HEK293 (cell line): Measurements from ENCODE around the gene PLAC8L1.

Source experiments
- CTCF ChIA-PET: fragments of 350-600 bp; formaldehyde crosslinking; extraction: SDS; loops from one replicate; lab custom pipeline; 2021; ENCODE audit warnings: antibody characterized with exemption; lab: Yijun Ruan, JAX
- POLR2A ChIA-PET: fragments of 300-600 bp; formaldehyde crosslinking; extraction: SDS; loops from one replicate; lab custom pipeline; 2020; ENCODE audit warnings: antibody characterized with exemption, inconsistent platforms; lab: Yijun Ruan, JAX
- H3K27ac ChIP-seq: fragments of 200-500 bp; sonication (Bioruptor generic); 2 replicates; pipeline ENCODE4 v1.5.1; 2014; ENCODE audit warnings: low read depth, low read length, control low read depth, inconsistent platforms; ENCODE audit errors: extremely low read depth
- H3K36me3 ChIP-seq, 2 experiments: fragments of 200-500 bp in 1 of 2; sonication (Bioruptor generic) in 1 of 2; 1 replicate in 1 of 2; 2 replicates in 1 of 2; pipeline ENCODE4 v1.5.1; 2014 to 2017; ENCODE audit warnings: inconsistent platforms in 2 of 2, low read length in 2 of 2; ENCODE audit not compliant: control insufficient read depth in 2 of 2, insufficient read depth in 1 of 2
- H3K4me1 ChIP-seq: fragments of 200-500 bp; sonication (Bioruptor generic); 2 replicates; pipeline ENCODE4 v1.5.1; 2014; ENCODE audit warnings: mild to moderate bottlenecking, low read length, inconsistent platforms; ENCODE audit not compliant: control insufficient read depth, insufficient read depth
- H3K4me3 ChIP-seq: 2 replicates; pipeline ENCODE4 v1.5.1; 2011; ENCODE audit warnings: low read depth, mild to moderate bottlenecking, control low read depth, low read length, moderate library complexity
- H3K9me3 ChIP-seq: fragments of 200-500 bp; sonication (Bioruptor generic); 2 replicates; pipeline ENCODE4 v1.5.1; 2014; ENCODE audit warnings: low read depth, low read length, inconsistent platforms; ENCODE audit not compliant: control insufficient read depth, insufficient read depth
- INSM2 ChIP-seq: fragments of 450-650 bp; formaldehyde crosslinking; IDR thresholded peaks from 2 replicates; pipeline ENCODE4 v1.5.1; 2016; ENCODE audit warnings: missing biosample characterization, missing genetic modification characterization
- KLF8 ChIP-seq: fragments of 450-650 bp; formaldehyde crosslinking; IDR thresholded peaks from 2 replicates; pipeline ENCODE4 v1.5.1; 2016; ENCODE audit warnings: missing biosample characterization, missing genetic modification characterization
- RBAK ChIP-seq: fragments of 450-650 bp; formaldehyde crosslinking; IDR thresholded peaks from 2 replicates; pipeline ENCODE4 v1.5.1; 2016; ENCODE audit warnings: missing biosample characterization, missing genetic modification characterization
- SP2 ChIP-seq: fragments of 450-650 bp; formaldehyde crosslinking; IDR thresholded peaks from 2 replicates; pipeline ENCODE4 v1.5.1; 2016; ENCODE audit warnings: missing biosample characterization, missing genetic modification characterization
- WT1 ChIP-seq: fragments of 450-650 bp; formaldehyde crosslinking; IDR thresholded peaks from 2 replicates; pipeline ENCODE4 v1.5.1; 2016; ENCODE audit warnings: missing biosample characterization, missing genetic modification characterization
- YY1 ChIP-seq: fragments of 450-650 bp; formaldehyde crosslinking; IDR thresholded peaks from 2 replicates; pipeline ENCODE4 v1.5.1; 2018; ENCODE audit warnings: missing biosample characterization, missing genetic modification characterization
- ZBTB17 ChIP-seq: fragments of 450-650 bp; formaldehyde crosslinking; IDR thresholded peaks from 2 replicates; pipeline ENCODE4 v1.5.1; 2016; ENCODE audit warnings: missing biosample characterization, missing genetic modification characterization
- ZIC2 ChIP-seq: fragments of 450-650 bp; formaldehyde crosslinking; IDR thresholded peaks from 2 replicates; pipeline ENCODE4 v1.5.1; 2016; ENCODE audit warnings: missing biosample characterization, missing genetic modification characterization
- ZNF133 ChIP-seq: fragments of 450-650 bp; formaldehyde crosslinking; IDR thresholded peaks from 2 replicates; pipeline ENCODE4 v1.5.1; 2016; ENCODE audit warnings: missing biosample characterization, missing genetic modification characterization
- ZNF140 ChIP-seq: fragments of 450-650 bp; formaldehyde crosslinking; IDR thresholded peaks from 2 replicates; pipeline ENCODE4 v1.5.1; 2016; ENCODE audit warnings: missing biosample characterization, missing genetic modification characterization
- ZNF184 ChIP-seq: fragments of 450-650 bp; IDR thresholded peaks from 2 replicates; pipeline ENCODE4 v1.5.1; 2018; ENCODE audit warnings: missing biosample characterization, mild to moderate bottlenecking, missing genetic modification characterization
- ZNF274 ChIP-seq, 2 experiments: fragments of 200-500 bp in 1 of 2; fragments of 450-650 bp in 1 of 2; sonication (Bioruptor generic) in 1 of 2; formaldehyde crosslinking in 1 of 2; IDR thresholded peaks; 2 replicates each; pipeline versions ENCODE4 v1.5.1 to v1.6.1; 2014 to 2016; ENCODE audit warnings: borderline replicate concordance in 1 of 2, inconsistent platforms in 1 of 2, low read length in 1 of 2, missing biosample characterization in 1 of 2, missing genetic modification characterization in 1 of 2
- ZNF302 ChIP-seq: fragments of 450-650 bp; formaldehyde crosslinking; IDR thresholded peaks from 2 replicates; pipeline ENCODE4 v1.5.1; 2016; ENCODE audit warnings: missing biosample characterization, missing genetic modification characterization, low read depth
- ZNF416 ChIP-seq: fragments of 450-650 bp; formaldehyde crosslinking; IDR thresholded peaks from 2 replicates; pipeline ENCODE4 v1.5.1; 2016; ENCODE audit warnings: missing biosample characterization, missing genetic modification characterization
- ZNF426 ChIP-seq: fragments of 450-650 bp; formaldehyde crosslinking; IDR thresholded peaks from 2 replicates; pipeline ENCODE4 v1.5.1; 2017; ENCODE audit warnings: missing biosample characterization, missing genetic modification characterization, mild to moderate bottlenecking, inconsistent platforms, moderate library complexity
- ZNF473 ChIP-seq: fragments of 450-650 bp; formaldehyde crosslinking; IDR thresholded peaks from 2 replicates; pipeline ENCODE4 v1.5.1; 2017; ENCODE audit warnings: missing biosample characterization, missing genetic modification characterization
- ZNF544 ChIP-seq: fragments of 450-650 bp; formaldehyde crosslinking; IDR thresholded peaks from 2 replicates; pipeline ENCODE4 v1.5.0; 2017; ENCODE audit warnings: missing biosample characterization, missing genetic modification characterization
- ZNF580 ChIP-seq: fragments of 450-650 bp; formaldehyde crosslinking; IDR thresholded peaks from 2 replicates; pipeline ENCODE4 v1.5.1; 2016; ENCODE audit warnings: missing biosample characterization, missing genetic modification characterization
- ZNF596 ChIP-seq: fragments of 450-650 bp; IDR thresholded peaks from 2 replicates; pipeline ENCODE4 v1.5.0; 2018; ENCODE audit warnings: missing biosample characterization, mild to moderate bottlenecking, missing genetic modification characterization, moderate library complexity
- ZNF610 ChIP-seq: fragments of 450-650 bp; formaldehyde crosslinking; IDR thresholded peaks from 2 replicates; pipeline ENCODE4 v1.5.1; 2016; ENCODE audit warnings: missing biosample characterization, missing genetic modification characterization, borderline replicate concordance
- ZNF645 ChIP-seq: fragments of 450-650 bp; formaldehyde crosslinking; IDR thresholded peaks from 2 replicates; pipeline ENCODE4; 2016; ENCODE audit warnings: missing biosample characterization, missing genetic modification characterization
- ZNF777 ChIP-seq: fragments of 450-650 bp; formaldehyde crosslinking; IDR thresholded peaks from 2 replicates; pipeline ENCODE4 v1.5.1; 2017; ENCODE audit warnings: missing biosample characterization, missing genetic modification characterization, borderline replicate concordance
- ZNF830 ChIP-seq: fragments of 450-650 bp; IDR thresholded peaks from 2 replicates; pipeline ENCODE4 v1.5.0; 2018; ENCODE audit warnings: missing biosample characterization, missing genetic modification characterization, low read depth, mild to moderate bottlenecking, moderate library complexity
- ZNF843 ChIP-seq: fragments of 450-650 bp; formaldehyde crosslinking; IDR thresholded peaks from 2 replicates; pipeline ENCODE4 v1.5.1; 2016; ENCODE audit warnings: missing biosample characterization, missing genetic modification characterization
- TF ChIP-seq, protein P1 (sequence below): fragments of 450-650 bp; formaldehyde crosslinking; IDR thresholded peaks from 2 replicates; pipeline ENCODE4 v1.5.1; 2016; ENCODE audit warnings: missing biosample characterization, missing genetic modification characterization
- TF ChIP-seq, protein P2 (sequence below): fragments of 450-650 bp; formaldehyde crosslinking; IDR thresholded peaks from 2 replicates; pipeline ENCODE4 v1.5.0; 2017; ENCODE audit warnings: missing biosample characterization, missing genetic modification characterization, borderline replicate concordance

PLAC8L1 gene

GRCh38 chr5:146069780-146070099, 35.6 kb downstream of the PLAC8L1 start (continued):
- no peak for TF ChIP-seq ZNF610
- TF ChIP-seq ZNF426 = no peak
- TF ChIP-seq, all 188 proteins: peak for 0

DNA sequence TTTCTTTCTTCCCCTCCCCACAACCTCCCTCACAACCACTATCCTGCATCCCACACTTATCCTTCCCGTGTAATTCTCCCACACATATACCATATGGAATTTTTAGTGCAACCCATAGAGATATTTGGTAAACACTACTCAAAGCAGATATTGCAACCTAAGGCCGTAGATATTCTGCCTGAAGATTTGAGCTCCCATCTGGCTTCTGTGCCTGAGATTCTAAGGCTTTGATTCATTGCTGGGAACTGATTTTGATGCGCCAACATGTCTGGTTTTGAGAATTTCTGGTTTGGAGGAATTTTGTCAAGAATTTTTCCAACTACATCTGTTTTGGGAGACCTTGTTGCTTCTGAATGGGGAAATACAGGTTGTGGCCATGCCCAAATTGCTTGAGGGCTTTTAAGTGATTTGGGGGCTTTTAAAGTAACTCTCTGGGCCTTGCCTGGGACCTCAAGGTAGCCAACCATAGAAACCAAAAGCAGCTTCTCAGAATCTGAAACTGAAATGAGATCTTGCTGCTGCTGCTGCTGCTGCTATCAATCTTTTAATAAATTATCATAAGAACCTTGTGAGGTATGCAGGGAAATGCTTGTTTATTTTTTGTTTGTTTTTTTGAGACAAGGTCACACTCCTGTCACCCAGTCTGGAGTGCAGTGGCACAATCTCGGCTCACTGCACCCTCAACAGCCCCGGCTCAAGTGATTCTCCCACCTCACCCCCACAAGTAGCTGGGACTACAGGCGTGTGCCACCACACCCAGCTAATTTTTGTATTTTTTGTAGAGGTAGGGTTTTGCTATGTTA, 36.2 kb downstream of the PLAC8L1 start:
- H3K36me3 ChIP-seq = no peaks in the 10 kb centered on the region
- ChIA-PET POLR2A (no interaction called here), CTCF (no interaction called here)
- H3K4me3 ChIP-seq = no peak overlapping the region
- TF ChIP-seq ZNF416 (tag by site-specific recombination) (no peak), ZNF596 (tag by site-specific recombination) (no peak), ZNF473 (tag by site-specific recombination) (no peak), ZNF274 (IDR thresholded peaks at IDR 0.05; ENCODE audit: low read length) (no peak), ZNF274 (tag by site-specific recombination; IDR thresholded peaks at IDR 0.05; ENCODE audit: borderline replicate concordance) (no peak), YY1 (no peak), ZNF133 (no peak), KLF8 (tag by site-specific recombination) (no peak)
- no peak overlapping the region for H3K27ac ChIP-seq
- no peaks in the 10 kb centered on the region for H3K9me3 ChIP-seq
- H3K4me1 ChIP-seq = no peaks in the 10 kb centered on the region

DNA sequence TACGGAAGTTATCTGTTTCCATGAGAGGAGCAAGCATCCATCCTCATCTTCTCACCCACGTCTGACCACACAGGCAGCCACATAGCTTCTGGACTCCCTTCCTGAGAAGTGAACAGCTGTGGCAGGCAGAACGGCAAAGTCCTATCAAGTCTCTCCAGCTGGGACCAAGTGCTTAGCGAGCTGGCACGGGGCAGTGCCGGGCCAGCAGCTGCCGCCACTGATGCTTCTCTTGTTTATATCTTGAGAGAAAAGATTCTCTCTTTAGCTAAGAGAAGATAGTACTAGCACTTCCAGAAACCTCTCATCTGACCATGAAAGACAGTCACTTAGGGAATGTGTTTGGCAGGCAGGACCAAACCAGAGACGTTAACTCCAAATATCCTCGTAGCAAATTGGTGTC, 37.2 kb downstream of the PLAC8L1 start:
- CTCF ChIA-PET = no interaction called here
- no peak overlapping the region for H3K27ac ChIP-seq

More for the DNA sequence above, 37.2 kb downstream of the PLAC8L1 start:
- POLR2A ChIA-PET = no interaction called here
- Histone ChIP-seq H3K4me1 (no peaks in the 10 kb centered on the region), H3K9me3 (no peaks in the 10 kb centered on the region), H3K36me3 (no peaks in the 10 kb centered on the region), H3K4me3 (no peak overlapping the region)
- TF ChIP-seq ZNF302 (tag by site-specific recombination) (no peak), ZNF645 (tag by site-specific recombination) (no peak), ZNF580 (tag by site-specific recombination) (no peak), ZNF140 (tag by site-specific recombination) (no peak), INSM2 (tag by site-specific recombination) (no peak), SP2 (tag by site-specific recombination) (no peak), ZNF843 (tag by site-specific recombination) (no peak), ZNF777 (tag by site-specific recombination) (no peak), WT1 (tag by site-specific recombination) (no peak), ZNF830 (no peak), ZNF544 (no peak), ZIC2 (tag by site-specific recombination) (no peak), RBAK (tag by site-specific recombination) (no peak), ZBTB17 (no peak), ZNF184 (no peak)
- TF ChIP-seq, protein P1, sequence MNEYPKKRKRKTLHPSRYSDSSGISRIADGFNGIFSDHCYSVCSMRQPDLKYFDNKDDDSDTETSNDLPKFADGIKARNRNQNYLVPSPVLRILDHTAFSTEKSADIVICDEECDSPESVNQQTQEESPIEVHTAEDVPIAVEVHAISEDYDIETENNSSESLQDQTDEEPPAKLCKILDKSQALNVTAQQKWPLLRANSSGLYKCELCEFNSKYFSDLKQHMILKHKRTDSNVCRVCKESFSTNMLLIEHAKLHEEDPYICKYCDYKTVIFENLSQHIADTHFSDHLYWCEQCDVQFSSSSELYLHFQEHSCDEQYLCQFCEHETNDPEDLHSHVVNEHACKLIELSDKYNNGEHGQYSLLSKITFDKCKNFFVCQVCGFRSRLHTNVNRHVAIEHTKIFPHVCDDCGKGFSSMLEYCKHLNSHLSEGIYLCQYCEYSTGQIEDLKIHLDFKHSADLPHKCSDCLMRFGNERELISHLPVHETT (tag by site-specific recombination) = no peak
- TF ChIP-seq, protein P2, sequence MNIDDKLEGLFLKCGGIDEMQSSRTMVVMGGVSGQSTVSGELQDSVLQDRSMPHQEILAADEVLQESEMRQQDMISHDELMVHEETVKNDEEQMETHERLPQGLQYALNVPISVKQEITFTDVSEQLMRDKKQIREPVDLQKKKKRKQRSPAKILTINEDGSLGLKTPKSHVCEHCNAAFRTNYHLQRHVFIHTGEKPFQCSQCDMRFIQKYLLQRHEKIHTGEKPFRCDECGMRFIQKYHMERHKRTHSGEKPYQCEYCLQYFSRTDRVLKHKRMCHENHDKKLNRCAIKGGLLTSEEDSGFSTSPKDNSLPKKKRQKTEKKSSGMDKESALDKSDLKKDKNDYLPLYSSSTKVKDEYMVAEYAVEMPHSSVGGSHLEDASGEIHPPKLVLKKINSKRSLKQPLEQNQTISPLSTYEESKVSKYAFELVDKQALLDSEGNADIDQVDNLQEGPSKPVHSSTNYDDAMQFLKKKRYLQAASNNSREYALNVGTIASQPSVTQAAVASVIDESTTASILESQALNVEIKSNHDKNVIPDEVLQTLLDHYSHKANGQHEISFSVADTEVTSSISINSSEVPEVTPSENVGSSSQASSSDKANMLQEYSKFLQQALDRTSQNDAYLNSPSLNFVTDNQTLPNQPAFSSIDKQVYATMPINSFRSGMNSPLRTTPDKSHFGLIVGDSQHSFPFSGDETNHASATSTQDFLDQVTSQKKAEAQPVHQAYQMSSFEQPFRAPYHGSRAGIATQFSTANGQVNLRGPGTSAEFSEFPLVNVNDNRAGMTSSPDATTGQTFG (tag by site-specific recombination) = no peak
